K562 (cell line): ENCODE measurements around the gene NCOA3. TPM values are rescaled to one million over a fixed set of nuclear protein-coding genes. Genes with fewer than 3 reads are reported as not detected.

Source experiments
- polyA plus RNA-seq, 8 experiments: library from polyadenylated mRNA; depleted of rRNA in 4 of 8; stranded (reverse) in 5 of 8; unstranded in 3 of 8; fragments of >200 nt; fragmentation: Nextera tagmentation in 2 of 8; fragmentation: Illumina TruSeq in 1 of 8; extraction: Ambion mirVana in 2 of 8; extraction: Trizol in 1 of 8; gene quantifications; 2 replicates each; pipeline versions ENCODE4 v1.2.1 to v1.2.3, GENCODE V29; 2011 to 2014; ENCODE audit warnings: inconsistent platforms in 1 of 8, missing spikeins in 1 of 8
- small RNA-seq: library from RNA; depleted of rRNA; stranded (forward); fragments of <200 nt; gene quantifications from one replicate; pipeline ENCODE3, GENCODE V24; 2014
- total RNA-seq, 7 experiments: library from RNA; depleted of rRNA in 6 of 7; stranded (reverse); fragments of >200 nt in 6 of 7; fragmentation: Illumina TruSeq in 2 of 7; extraction: Trizol in 2 of 7; gene quantifications; 2 replicates each; pipeline versions ENCODE4 v1.2.1 to v1.2.3, GENCODE V29; 2011 to 2021; ENCODE audit warnings: low replicate concordance in 1 of 7
- TF ChIP-seq, protein P1 (sequence below), 2 experiments: fragments of 450-650 bp in 1 of 2; sonication (generic) in 1 of 2; formaldehyde crosslinking in 1 of 2; IDR thresholded peaks; 2 replicates each; pipeline versions ENCODE4 v1.7.1 to v1.9.0; 2016 to 2022; ENCODE audit warnings: inconsistent platforms in 1 of 2, mild to moderate bottlenecking in 1 of 2, missing genetic modification reagents in 1 of 2

The NCOA3 gene
- total and polyA plus RNA-seq, 9 of the 15 experiments (the other 6 are each of a cell fraction or from before 2014, with no cell fraction given): 3.2 to 24.3 (median 14.4) TPM

DNA sequence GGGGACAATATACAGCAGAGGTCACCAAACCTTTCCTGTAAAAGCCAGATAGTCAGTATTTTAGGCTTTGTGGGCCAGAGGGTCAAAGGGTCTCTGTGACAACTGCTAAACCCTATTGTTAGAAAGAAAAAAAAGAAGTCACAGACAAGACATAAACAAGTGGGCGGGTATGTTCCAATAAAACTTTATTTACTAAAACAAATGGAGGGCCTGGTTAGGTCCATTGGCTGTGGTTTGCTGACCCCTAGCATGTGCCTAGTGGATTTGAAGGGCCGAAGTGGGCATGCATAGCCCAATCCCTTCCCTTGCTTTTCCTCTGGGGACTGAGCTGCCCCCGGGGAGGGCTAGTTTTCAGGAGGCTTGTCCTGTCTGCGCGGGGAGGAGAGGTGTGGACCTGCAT lies 204.7 kb downstream of the NCOA3 start (continued):
- TF ChIP-seq, protein P1, sequence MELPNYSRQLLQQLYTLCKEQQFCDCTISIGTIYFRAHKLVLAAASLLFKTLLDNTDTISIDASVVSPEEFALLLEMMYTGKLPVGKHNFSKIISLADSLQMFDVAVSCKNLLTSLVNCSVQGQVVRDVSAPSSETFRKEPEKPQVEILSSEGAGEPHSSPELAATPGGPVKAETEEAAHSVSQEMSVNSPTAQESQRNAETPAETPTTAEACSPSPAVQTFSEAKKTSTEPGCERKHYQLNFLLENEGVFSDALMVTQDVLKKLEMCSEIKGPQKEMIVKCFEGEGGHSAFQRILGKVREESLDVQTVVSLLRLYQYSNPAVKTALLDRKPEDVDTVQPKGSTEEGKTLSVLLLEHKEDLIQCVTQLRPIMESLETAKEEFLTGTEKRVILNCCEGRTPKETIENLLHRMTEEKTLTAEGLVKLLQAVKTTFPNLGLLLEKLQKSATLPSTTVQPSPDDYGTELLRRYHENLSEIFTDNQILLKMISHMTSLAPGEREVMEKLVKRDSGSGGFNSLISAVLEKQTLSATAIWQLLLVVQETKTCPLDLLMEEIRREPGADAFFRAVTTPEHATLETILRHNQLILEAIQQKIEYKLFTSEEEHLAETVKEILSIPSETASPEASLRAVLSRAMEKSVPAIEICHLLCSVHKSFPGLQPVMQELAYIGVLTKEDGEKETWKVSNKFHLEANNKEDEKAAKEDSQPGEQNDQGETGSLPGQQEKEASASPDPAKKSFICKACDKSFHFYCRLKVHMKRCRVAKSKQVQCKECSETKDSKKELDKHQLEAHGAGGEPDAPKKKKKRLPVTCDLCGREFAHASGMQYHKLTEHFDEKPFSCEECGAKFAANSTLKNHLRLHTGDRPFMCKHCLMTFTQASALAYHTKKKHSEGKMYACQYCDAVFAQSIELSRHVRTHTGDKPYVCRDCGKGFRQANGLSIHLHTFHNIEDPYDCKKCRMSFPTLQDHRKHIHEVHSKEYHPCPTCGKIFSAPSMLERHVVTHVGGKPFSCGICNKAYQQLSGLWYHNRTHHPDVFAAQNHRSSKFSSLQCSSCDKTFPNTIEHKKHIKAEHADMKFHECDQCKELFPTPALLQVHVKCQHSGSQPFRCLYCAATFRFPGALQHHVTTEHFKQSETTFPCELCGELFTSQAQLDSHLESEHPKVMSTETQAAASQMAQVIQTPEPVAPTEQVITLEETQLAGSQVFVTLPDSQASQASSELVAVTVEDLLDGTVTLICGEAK (IDR thresholded peaks at IDR 0.05): peak; percentile 84
- TF ChIP-seq, protein P1 (CRISPR knock-in tag; IDR thresholded peaks at IDR 0.05): peak; percentile 50; the same call in 1 of the 2 replicates
- TF ChIP-seq, all 486 proteins: peak for 2

Small RNAs within 50 kb of the gene (small RNA-seq; reads per million reads assigned to genes)
- gene RNU6-497P: not detected
- not detected for gene RNU6-563P

Other genes starting within 250 kb of the NCOA3 start
- gene ZMYND8, start 145.2 kb upstream of the NCOA3 start, total RNA-seq (2014; rRNA removed): 51.8 and 62.6 TPM in 2 replicates
- 71.9 and 79.2 TPM in 2 replicates for gene ZMYND8, start 145.2 kb upstream of the NCOA3 start, total RNA-seq (2014; rRNA removed; fragmentation: Illumina TruSeq; extraction: Trizol)
- gene ZMYND8, start 145.2 kb upstream of the NCOA3 start, total RNA-seq (2015; rRNA removed; fragmentation: Illumina TruSeq; extraction: Trizol): 65.3 and 67.3 TPM in 2 replicates
- gene ZMYND8, start 145.2 kb upstream of the NCOA3 start, total RNA-seq (2021): 129 and 148 TPM in 2 replicates
- gene ZMYND8, start 145.2 kb upstream of the NCOA3 start, polyA plus RNA-seq (2011; rRNA removed): 80.8 and 95.0 TPM in 2 replicates
- 97.2 and 121 TPM in 2 replicates for gene ZMYND8, start 145.2 kb upstream of the NCOA3 start, polyA plus RNA-seq (2014; fragmentation: Illumina TruSeq; extraction: Trizol)
- gene ZMYND8, start 145.2 kb upstream of the NCOA3 start, polyA plus RNA-seq (2014; fragmentation: Nextera tagmentation; extraction: Ambion mirVana): 10 to 100 TPM; 31.8 to 58.0 TPM
- gene ZMYND8, start 145.2 kb upstream of the NCOA3 start, polyA plus RNA-seq (2014; rRNA removed): 63.9 and 79.5 TPM in 2 replicates